H9 (cell line): Measurements from ENCODE around the gene KLHDC7B. TPM values are rescaled to one million over a fixed set of nuclear protein-coding genes. Genes with fewer than 3 reads are reported as not detected.

ENCODE experiments used
- DNase-seq: peaks from one replicate; pipeline ENCODE4 v3.0.0-alpha.2; 2017
- H2AFZ ChIP-seq: one replicate; pipeline ENCODE4 v1.6.1; 2013; ENCODE audit warnings: mild to moderate bottlenecking, low read length, control low read depth, moderate library complexity
- H2AK5ac ChIP-seq: 2 replicates; pipeline ENCODE4 v1.6.1; 2013; ENCODE audit warnings: low read length, control low read depth, mixed read lengths; ENCODE audit not compliant: insufficient read length
- H2BK120ac ChIP-seq: one replicate; pipeline ENCODE4 v1.6.1; 2013; ENCODE audit warnings: low read depth, mild to moderate bottlenecking, low read length, control low read depth, inconsistent platforms; ENCODE audit not compliant: poor library complexity, severe bottlenecking
- H2BK12ac ChIP-seq: 2 replicates; pipeline ENCODE4 v1.6.1; 2013; ENCODE audit warnings: low read length, control low read depth, mixed read lengths, low read depth; ENCODE audit not compliant: insufficient read length
- H2BK15ac ChIP-seq: 2 replicates; pipeline ENCODE4 v1.6.1; 2013; ENCODE audit warnings: low read depth, low read length, control low read depth
- H2BK20ac ChIP-seq: one replicate; pipeline ENCODE4 v1.6.1; 2013; ENCODE audit warnings: low read depth, mild to moderate bottlenecking, low read length, control low read depth, inconsistent platforms; ENCODE audit not compliant: poor library complexity, severe bottlenecking
- H2BK5ac ChIP-seq: 2 replicates; pipeline ENCODE4 v1.6.1; 2013; ENCODE audit warnings: low read length, control low read depth, mixed read lengths; ENCODE audit not compliant: insufficient read length
- H3K14ac ChIP-seq: 2 replicates; pipeline ENCODE4 v1.6.1; 2013; ENCODE audit warnings: low read length, control low read depth; ENCODE audit not compliant: insufficient read depth
- H3K18ac ChIP-seq: 2 replicates; pipeline ENCODE4 v1.6.1; 2013; ENCODE audit warnings: low read depth, mild to moderate bottlenecking, mixed read lengths, low read length, control low read depth; ENCODE audit not compliant: insufficient read length
- H3K23ac ChIP-seq: 2 replicates; pipeline ENCODE4 v1.6.1; 2013; ENCODE audit warnings: low read length, control low read depth, mixed read lengths, low read depth; ENCODE audit not compliant: insufficient read length
- H3K23me2 ChIP-seq: 2 replicates; pipeline ENCODE4 v1.6.1; 2013; ENCODE audit warnings: low read depth, mild to moderate bottlenecking, mixed read lengths, low read length, control low read depth; ENCODE audit not compliant: insufficient read length, poor library complexity, severe bottlenecking
- H3K27ac ChIP-seq: 2 replicates; pipeline ENCODE4 v1.5.1; 2013; ENCODE audit warnings: low read length, control low read depth, mixed read lengths, low read depth; ENCODE audit not compliant: insufficient read length
- H3K27me3 ChIP-seq: 2 replicates; pipeline ENCODE4 v1.6.1; 2013; ENCODE audit warnings: low read length, control low read depth, inconsistent platforms; ENCODE audit not compliant: insufficient read depth
- H3K4ac ChIP-seq: 2 replicates; pipeline ENCODE4 v1.6.1; 2013; ENCODE audit warnings: low read depth, mild to moderate bottlenecking, control low read depth, inconsistent platforms, low read length, moderate library complexity
- H3K4me1 ChIP-seq: 2 replicates; pipeline ENCODE4 v1.6.1; 2013; ENCODE audit warnings: low read length, control low read depth, inconsistent platforms; ENCODE audit not compliant: insufficient read depth
- H3K4me2 ChIP-seq: 2 replicates; pipeline ENCODE4 v1.6.1; 2013; ENCODE audit warnings: low read length, control low read depth, mixed read lengths; ENCODE audit not compliant: insufficient read length, insufficient read depth
- H3K56ac ChIP-seq: 2 replicates; pipeline ENCODE4 v1.6.1; 2013; ENCODE audit warnings: low read depth, mild to moderate bottlenecking, mixed read lengths, low read length, control low read depth; ENCODE audit not compliant: insufficient read length
- H3K79me1 ChIP-seq: 2 replicates; pipeline ENCODE4 v1.6.1; 2013; ENCODE audit warnings: low read depth, mild to moderate bottlenecking, moderate library complexity, low read length, control low read depth, inconsistent platforms; ENCODE audit not compliant: insufficient read depth, poor library complexity, severe bottlenecking
- H3K79me2 ChIP-seq: 2 replicates; pipeline ENCODE4 v1.6.1; 2013; ENCODE audit warnings: low read length, control low read depth, inconsistent platforms; ENCODE audit not compliant: insufficient read depth
- H3K9ac ChIP-seq: 2 replicates; pipeline ENCODE4 v1.6.1; 2013; ENCODE audit warnings: low read length, control low read depth, mixed read lengths; ENCODE audit not compliant: insufficient read length; ENCODE audit errors: extremely low read depth
- H3K9me3 ChIP-seq: one replicate; pipeline ENCODE4 v1.6.1; 2013; ENCODE audit warnings: low read depth, low read length, inconsistent platforms; ENCODE audit not compliant: control insufficient read depth
- H3T11ph ChIP-seq: one replicate; pipeline ENCODE4 v1.6.1; 2013; ENCODE audit warnings: mild to moderate bottlenecking, low read length, control low read depth, inconsistent platforms
- H4K20me1 ChIP-seq: one replicate; pipeline ENCODE4 v1.6.1; 2013; ENCODE audit not compliant: control insufficient read depth, insufficient read length, insufficient read depth
- H4K5ac ChIP-seq: 2 replicates; pipeline ENCODE4 v1.6.1; 2013; ENCODE audit warnings: low read depth, mild to moderate bottlenecking, mixed read lengths, low read length, control low read depth; ENCODE audit not compliant: insufficient read length
- H4K8ac ChIP-seq: replicated peaks from 2 replicates; pipeline ENCODE4 v1.6.1; 2013; ENCODE audit warnings: low read length, control low read depth, mixed read lengths, low read depth; ENCODE audit not compliant: insufficient read length
- H4K91ac ChIP-seq: 2 replicates; pipeline ENCODE4 v1.6.1; 2013; ENCODE audit warnings: low read depth, mild to moderate bottlenecking, moderate library complexity, mixed read lengths, low read length, control low read depth; ENCODE audit not compliant: insufficient read length
- H3K27ac Mint-ChIP-seq, 3 experiments: 2 replicates in 2 of 3; 3 replicates in 1 of 3; pipeline ENCODE4 v1.8.0; 2020 to 2021; ENCODE audit warnings: mixed read lengths in 3 of 3, mild to moderate bottlenecking in 1 of 3, moderate library complexity in 1 of 3
- H3K27me3 Mint-ChIP-seq: 2 replicates; pipeline ENCODE4 v1.8.0; 2021; ENCODE audit warnings: low read depth, mild to moderate bottlenecking, moderate library complexity, mixed read lengths
- H3K36me3 Mint-ChIP-seq, 3 experiments: 2 replicates in 2 of 3; 3 replicates in 1 of 3; pipeline ENCODE4 v1.8.0; 2020 to 2021; ENCODE audit warnings: low read depth in 3 of 3, mixed read lengths in 3 of 3; ENCODE audit not compliant: insufficient read depth in 1 of 3
- H3K4me1 Mint-ChIP-seq, 2 experiments: 2 replicates each; pipeline ENCODE4 v1.8.0; 2020; ENCODE audit warnings: mixed read lengths in 2 of 2
- H3K4me3 Mint-ChIP-seq, 2 experiments: 2 replicates in 1 of 2; 3 replicates in 1 of 2; pipeline ENCODE4 v1.8.0; 2020 to 2021; ENCODE audit warnings: mild to moderate bottlenecking in 2 of 2, mixed read lengths in 2 of 2, moderate library complexity in 1 of 2
- H3K9me3 Mint-ChIP-seq, 2 experiments: 2 replicates in 1 of 2; 3 replicates in 1 of 2; pipeline ENCODE4 v1.8.0; 2020; ENCODE audit warnings: mild to moderate bottlenecking in 2 of 2, mixed read lengths in 2 of 2, moderate library complexity in 1 of 2
- CTCF ChIP-seq: fragments of 200-600 bp; sonication (generic); conservative IDR thresholded peaks from 3 replicates; pipeline ENCODE4 v1.8.0; 2021; ENCODE audit warnings: antibody characterized with exemption, mild to moderate bottlenecking
- WGBS: extraction: QIAGEN DNeasy Blood & Tissue Kit; methylation state at CpG from one replicate; pipeline ENCODE4 v1.1.7; 2013; ENCODE audit warnings: missing lambda C conversion rate, low lambda C conversion rate, mixed read lengths; ENCODE audit not compliant: insufficient read length; ENCODE audit errors: extremely low coverage; 5-methylcytosine and 5-hydroxymethylcytosine counted together
- total RNA-seq: library from RNA; stranded (reverse); gene quantifications from 2 replicates; pipeline ENCODE4 v1.2.1, GENCODE V29; 2021

KLHDC7B gene
- total RNA-seq, 1 experiment from 2014 or later, result not detected

- no peak overlapping the region for H3K9ac ChIP-seq
- H3K27ac ChIP-seq, result no peak overlapping the region
- no peak overlapping the region for H2BK15ac ChIP-seq
- no peak overlapping the region for H3K18ac ChIP-seq
- no peak overlapping the region for H3K4ac ChIP-seq
- no peaks in the 10 kb centered on the region for H3K79me1 ChIP-seq
- no peaks in the 10 kb centered on the region for H3K4me1 ChIP-seq
- H3K27me3 ChIP-seq, result no peaks in the 10 kb centered on the region
- H2BK120ac ChIP-seq, result no peak overlapping the region
- Mint-ChIP-seq H3K9me3 (no peaks in the 10 kb centered on the region; a peak in 1 of 5 replicates), H3K4me3 (no peak overlapping the region), H3K36me3 (peaks cover 0 to 3% (median 0%) of the 10 kb centered on the region in 3 experiments; a peak in 2 of 7 replicates), H3K4me1 (peaks cover 5 to 6% of the 10 kb centered on the region in 2 experiments), H3K27ac (peak overlapping the region in 1 of 3 experiments; percentile 37; a peak in 2 of 7 replicates), H3K27me3 (peaks cover 14% of the 10 kb centered on the region)
- no peak overlapping the region for H2BK20ac ChIP-seq
- no peak overlapping the region for H3K23ac ChIP-seq
- H4K8ac ChIP-seq, result no peak overlapping the region
- H2AK5ac ChIP-seq, result no peak overlapping the region
- no peak overlapping the region for H3K14ac ChIP-seq
- H2AFZ ChIP-seq, result no peak overlapping the region
- H4K5ac ChIP-seq, result no peak overlapping the region
- TF ChIP-seq CTCF, result peak; percentile 83
- H3K9me3 ChIP-seq, result no peaks in the 10 kb centered on the region
- H3K4me2 ChIP-seq, result no peak overlapping the region
- no CpG with 5 or more reads among the region's 13 CpGs for WGBS
- H2BK5ac ChIP-seq, result no peak overlapping the region
- H4K20me1 ChIP-seq, result no peaks in the 10 kb centered on the region
- H3K56ac ChIP-seq, result no peak overlapping the region
- H3K79me2 ChIP-seq, result no peaks in the 10 kb centered on the region
- H2BK12ac ChIP-seq, result no peak overlapping the region
- no peak overlapping the region for H4K91ac ChIP-seq
- peak; percentile 82 for DNase-seq
- H3T11ph ChIP-seq, result no peak overlapping the region
- H3K23me2 ChIP-seq, result no peaks in the 10 kb centered on the region
Observed at GRCh38 chr22:50498322-50498890, 47.3 kb upstream of the KLHDC7B start.
